Fibroblast of lung (primary cell): ENCODE measurements around the gene SPEF2. TPM values are rescaled to one million over a fixed set of nuclear protein-coding genes. Genes with fewer than 3 reads are reported as not detected.

ENCODE experiments used
- DNase-seq, 2 donors: peaks; one replicate each; pipeline versions ENCODE4 v3.0.0 to v3.0.0-alpha.2; 2010; ENCODE audit warnings: low read depth in 2 of 2
- H2AFZ ChIP-seq: 2 replicates; pipeline ENCODE4 v1.5.1; 2012; ENCODE audit warnings: low read length, control low read depth, inconsistent platforms
- H3K27ac ChIP-seq: 2 replicates; pipeline ENCODE4 v1.5.1; 2011; ENCODE audit warnings: low read length, control low read depth; ENCODE audit not compliant: insufficient read depth
- H3K27me3 ChIP-seq: 2 replicates; pipeline ENCODE4 v1.5.1; 2011; ENCODE audit warnings: mild to moderate bottlenecking, low read length; ENCODE audit not compliant: control insufficient read depth, insufficient read depth
- H3K36me3 ChIP-seq: 2 replicates; pipeline ENCODE4 v1.5.1; 2011; ENCODE audit warnings: low read length; ENCODE audit not compliant: control insufficient read depth, insufficient read depth
- H3K4me1 ChIP-seq: 2 replicates; pipeline ENCODE4 v1.5.1; 2011; ENCODE audit warnings: low read length; ENCODE audit not compliant: control insufficient read depth, insufficient read depth; ENCODE audit errors: extremely low read depth
- H3K4me2 ChIP-seq: 2 replicates; pipeline ENCODE4 v1.5.1; 2011; ENCODE audit warnings: low read length, control low read depth; ENCODE audit not compliant: insufficient read depth; ENCODE audit errors: extremely low read depth
- H3K4me3 ChIP-seq, 4 experiments: fragments of 200-600 bp in 1 of 4; sonication (generic) in 1 of 4; replicated peaks in 1 of 4; 2 replicates each; pipeline ENCODE4 v1.5.1; 2011 to 2016; ENCODE audit warnings: low read length in 4 of 4, low read depth in 3 of 4, mild to moderate bottlenecking in 3 of 4, control low read depth in 2 of 4, inconsistent platforms in 1 of 4, mixed read lengths in 1 of 4; ENCODE audit not compliant: insufficient read depth in 1 of 4; ENCODE audit errors: control extremely low read depth in 1 of 4
- H3K79me2 ChIP-seq: 2 replicates; pipeline ENCODE4 v1.5.1; 2012; ENCODE audit warnings: mild to moderate bottlenecking, low read length, inconsistent platforms; ENCODE audit not compliant: control insufficient read depth, insufficient read depth
- H3K9ac ChIP-seq: 2 replicates; pipeline ENCODE4 v1.5.1; 2011; ENCODE audit warnings: mild to moderate bottlenecking, low read length, control low read depth; ENCODE audit not compliant: insufficient read depth
- H3K9me3 ChIP-seq: 2 replicates; pipeline ENCODE4 v1.5.1; 2012; ENCODE audit warnings: low read depth, low read length; ENCODE audit not compliant: control insufficient read depth, insufficient read depth
- H4K20me1 ChIP-seq: 2 replicates; pipeline ENCODE4 v1.5.1; 2011; ENCODE audit warnings: low read length; ENCODE audit not compliant: control insufficient read depth, insufficient read depth; ENCODE audit errors: extremely low read depth
- EZH2 ChIP-seq: IDR thresholded peaks from 2 replicates; pipeline ENCODE4 v1.5.1; 2012; ENCODE audit warnings: low read length, control low read depth, mild to moderate bottlenecking; ENCODE audit errors: missing control alignments
- polyA plus RNA-seq, 2 donors: library from polyadenylated mRNA; depleted of rRNA in 1 of 2; stranded (reverse) in 1 of 2; unstranded in 1 of 2; fragments of >200 nt; gene quantifications; 2 replicates each; pipeline ENCODE4 v1.2.1, GENCODE V29; 2011 to 2012; ENCODE audit warnings: missing spikeins in 1 of 2
- total RNA-seq: library from RNA; depleted of rRNA; stranded (reverse); fragments of >200 nt; gene quantifications from 2 replicates; pipeline ENCODE4 v1.2.1, GENCODE V29; 2014
- TF ChIP-seq, protein P1 (sequence below), 2 donors: IDR thresholded peaks in 1 of 2; conservative IDR thresholded peaks in 1 of 2; 1 replicate in 1 of 2; 2 replicates in 1 of 2; pipeline ENCODE4 v1.5.1; 2011 to 2012; ENCODE audit warnings: low read length in 2 of 2, control low read depth in 1 of 2, inconsistent platforms in 1 of 2, low read depth in 1 of 2, mild to moderate bottlenecking in 1 of 2

Gene SPEF2
- total and polyA plus RNA-seq, 2 donors (not counting 1 experiment from before 2014, with no cell fraction given), result 5.2 to 5.9 TPM

DNA sequence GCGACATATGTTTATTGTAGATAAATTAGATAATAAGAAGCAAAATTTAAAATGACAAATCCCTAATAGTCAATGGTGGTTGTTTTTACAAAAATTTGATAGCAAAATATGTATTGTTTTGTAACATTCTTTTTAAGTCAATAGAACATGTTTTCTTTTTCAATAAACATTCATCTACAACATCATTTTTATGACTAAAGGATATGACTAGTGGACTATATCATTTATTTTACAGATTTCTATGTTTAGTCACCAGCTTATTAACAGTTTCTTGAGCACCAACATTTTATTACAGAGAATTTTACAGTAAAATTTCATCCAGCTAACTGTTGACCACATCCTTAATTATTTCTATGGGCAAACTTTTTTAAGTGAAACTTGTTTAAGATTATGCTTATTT lies 124.3 kb downstream of the SPEF2 start:
- no peaks in the 10 kb centered on the region for H3K36me3 ChIP-seq
- TF ChIP-seq, protein P1, sequence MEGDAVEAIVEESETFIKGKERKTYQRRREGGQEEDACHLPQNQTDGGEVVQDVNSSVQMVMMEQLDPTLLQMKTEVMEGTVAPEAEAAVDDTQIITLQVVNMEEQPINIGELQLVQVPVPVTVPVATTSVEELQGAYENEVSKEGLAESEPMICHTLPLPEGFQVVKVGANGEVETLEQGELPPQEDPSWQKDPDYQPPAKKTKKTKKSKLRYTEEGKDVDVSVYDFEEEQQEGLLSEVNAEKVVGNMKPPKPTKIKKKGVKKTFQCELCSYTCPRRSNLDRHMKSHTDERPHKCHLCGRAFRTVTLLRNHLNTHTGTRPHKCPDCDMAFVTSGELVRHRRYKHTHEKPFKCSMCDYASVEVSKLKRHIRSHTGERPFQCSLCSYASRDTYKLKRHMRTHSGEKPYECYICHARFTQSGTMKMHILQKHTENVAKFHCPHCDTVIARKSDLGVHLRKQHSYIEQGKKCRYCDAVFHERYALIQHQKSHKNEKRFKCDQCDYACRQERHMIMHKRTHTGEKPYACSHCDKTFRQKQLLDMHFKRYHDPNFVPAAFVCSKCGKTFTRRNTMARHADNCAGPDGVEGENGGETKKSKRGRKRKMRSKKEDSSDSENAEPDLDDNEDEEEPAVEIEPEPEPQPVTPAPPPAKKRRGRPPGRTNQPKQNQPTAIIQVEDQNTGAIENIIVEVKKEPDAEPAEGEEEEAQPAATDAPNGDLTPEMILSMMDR (conservative IDR thresholded peaks at IDR 0.05 in 1 of 2, IDR thresholded peaks at IDR 0.05 in 1 of 2; ENCODE audit: low read depth in 1 of 2, low read length in 2 of 2), result no peak
- no peak for TF ChIP-seq EZH2
- H3K9ac ChIP-seq, result no peak overlapping the region
- H3K27ac ChIP-seq, result no peak overlapping the region
- no peak overlapping the region for H2AFZ ChIP-seq
- H3K9me3 ChIP-seq, result no peaks in the 10 kb centered on the region
- H3K27me3 ChIP-seq, result no peaks in the 10 kb centered on the region
- DNase-seq, result no peak
- no peak overlapping the region for H3K4me2 ChIP-seq
- no peak overlapping the region for H3K4me3 ChIP-seq
- no peaks in the 10 kb centered on the region for H3K79me2 ChIP-seq
- H4K20me1 ChIP-seq, result no peaks in the 10 kb centered on the region
- no peaks in the 10 kb centered on the region for H3K4me1 ChIP-seq

DNA sequence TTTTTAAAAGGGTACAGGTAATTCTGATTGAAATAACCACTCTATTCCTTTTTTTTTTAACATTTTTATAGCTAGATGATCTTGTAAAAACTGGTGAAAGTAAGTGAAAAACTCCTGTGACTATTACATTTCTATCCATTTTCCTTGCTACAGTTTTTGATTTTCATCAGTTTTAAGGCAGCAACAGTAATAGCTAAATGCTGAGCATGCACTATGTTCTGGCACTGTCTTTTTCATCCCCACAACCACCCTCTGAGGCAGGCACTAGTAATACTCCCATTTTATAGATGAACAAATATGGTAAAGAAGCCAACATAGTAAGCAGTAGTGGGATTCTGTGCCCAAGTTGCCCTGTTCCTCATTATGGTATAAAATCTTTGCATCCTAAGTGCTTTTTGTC lies 126.0 kb downstream of the SPEF2 start:
- Histone ChIP-seq H3K79me2 (no peaks in the 10 kb centered on the region), H2AFZ (no peak overlapping the region), H3K27me3 (no peaks in the 10 kb centered on the region), H3K27ac (no peak overlapping the region), H3K4me3 (no peak overlapping the region), H3K36me3 (no peaks in the 10 kb centered on the region), H3K9me3 (no peaks in the 10 kb centered on the region), H3K4me2 (no peak overlapping the region), H3K4me1 (no peaks in the 10 kb centered on the region), H4K20me1 (no peaks in the 10 kb centered on the region), H3K9ac (no peak overlapping the region)
- no peak for TF ChIP-seq EZH2
- TF ChIP-seq, protein P1 (conservative IDR thresholded peaks at IDR 0.05 in 1 of 2, IDR thresholded peaks at IDR 0.05 in 1 of 2; ENCODE audit: low read depth in 1 of 2, low read length in 2 of 2), result no peak
- no peak for DNase-seq

DNA sequence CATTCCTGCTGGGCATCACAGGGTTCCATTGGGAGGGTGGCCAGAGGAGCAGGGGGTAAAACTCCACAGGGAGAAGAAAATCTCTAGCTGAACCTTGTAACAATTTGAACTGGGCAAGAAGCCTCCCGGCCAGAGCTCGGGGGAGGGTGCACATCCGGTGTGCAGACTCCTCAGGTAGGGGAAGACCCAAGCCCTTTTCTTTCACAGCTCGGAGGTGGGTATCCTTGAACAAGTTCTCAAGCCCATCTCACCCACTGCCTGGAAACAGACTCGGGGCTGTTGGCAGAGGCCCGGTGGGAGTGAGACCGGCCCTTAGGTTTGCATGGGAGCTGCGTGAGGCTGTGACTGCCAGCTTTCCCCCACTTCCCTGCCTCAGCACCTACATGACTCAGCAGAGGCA lies 127.5 kb downstream of the SPEF2 start:
- H3K27me3 ChIP-seq, result no peaks in the 10 kb centered on the region
- no peak overlapping the region for H3K4me3 ChIP-seq
- H3K36me3 ChIP-seq, result no peaks in the 10 kb centered on the region
- H3K4me1 ChIP-seq, result no peaks in the 10 kb centered on the region
- no peaks in the 10 kb centered on the region for H3K79me2 ChIP-seq
- H3K27ac ChIP-seq, result no peak overlapping the region
- DNase-seq, result no peak
- H3K4me2 ChIP-seq, result no peak overlapping the region
- H3K9ac ChIP-seq, result no peak overlapping the region
- no peak overlapping the region for H2AFZ ChIP-seq
- H3K9me3 ChIP-seq, result no peaks in the 10 kb centered on the region
- H4K20me1 ChIP-seq, result no peaks in the 10 kb centered on the region
- TF ChIP-seq, protein P1 (conservative IDR thresholded peaks at IDR 0.05 in 1 of 2, IDR thresholded peaks at IDR 0.05 in 1 of 2; ENCODE audit: low read depth in 1 of 2, low read length in 2 of 2), result no peak
- no peak for TF ChIP-seq EZH2
